Muscle layer of colon (tissue), 2 donors: ENCODE results near the gene DDX23.
A peak's percentile ranks its signal among the peaks of the same experiment; 100 is the strongest.
"Not testable (repeated sequence)": the region's sequence is repeated elsewhere in the genome, so short reads cannot be mapped to it uniquely, and the experiment has no call there.

Experiments used
- H3K27ac ChIP-seq: one replicate; pipeline ENCODE4 v1.7.0; 2013; ENCODE audit warnings: low read depth, mild to moderate bottlenecking, low read length, moderate library complexity
- H3K27me3 ChIP-seq, 2 donors: one replicate each; pipeline ENCODE4 v1.7.0; 2013; ENCODE audit warnings: low read length in 2 of 2, mild to moderate bottlenecking in 2 of 2; ENCODE audit not compliant: insufficient read depth in 2 of 2, control insufficient read depth in 1 of 2
- H3K36me3 ChIP-seq: one replicate; pipeline ENCODE4 v1.7.0; 2013; ENCODE audit warnings: mild to moderate bottlenecking, low read length; ENCODE audit not compliant: insufficient read depth
- H3K4me1 ChIP-seq: one replicate; pipeline ENCODE4 v1.7.0; 2013; ENCODE audit warnings: mild to moderate bottlenecking, low read length; ENCODE audit not compliant: insufficient read depth
- H3K4me3 ChIP-seq, 2 donors: one replicate each; pipeline ENCODE4 v1.7.0; 2013; ENCODE audit warnings: low read length in 2 of 2, low read depth in 1 of 2, mild to moderate bottlenecking in 1 of 2, moderate library complexity in 1 of 2
- H3K9ac ChIP-seq: one replicate; pipeline ENCODE4 v1.7.0; 2013; ENCODE audit warnings: low read length
- H3K9me3 ChIP-seq: one replicate; pipeline ENCODE4 v1.7.0; 2013; ENCODE audit warnings: mild to moderate bottlenecking, low read length
- donor health status: abdominal sarcoma.
- donor health status: Adenocarcinoma of cecum.

The DDX23 gene

GRCh38 chr12:48860236-48860635, 8.3 kb upstream of the DDX23 start:
- H3K9ac ChIP-seq, H3K4me1 ChIP-seq, H3K36me3 ChIP-seq, H3K4me3 ChIP-seq, H3K27ac ChIP-seq, H3K9me3 ChIP-seq: not testable (repeated sequence)
- H3K27me3 ChIP-seq = peaks cover 0 to 10% of the 10 kb centered on the region in 2 donors

- no peak overlapping the region for H3K9ac ChIP-seq
- no peaks in the 10 kb centered on the region for H3K4me1 ChIP-seq
- no peaks in the 10 kb centered on the region for H3K9me3 ChIP-seq
- H3K4me3 ChIP-seq = no peak overlapping the region
- H3K36me3 ChIP-seq = no peaks in the 10 kb centered on the region
- peaks cover 0 to 8% of the 10 kb centered on the region in 2 donors for H3K27me3 ChIP-seq
- no peak overlapping the region for H3K27ac ChIP-seq
Measured at GRCh38 chr12:48859607-48860006, 7.6 kb upstream of the DDX23 start.

- Histone ChIP-seq H3K27me3 (no peaks in the 10 kb centered on the region), H3K9ac (no peak overlapping the region), H3K4me1 (peaks cover under 1% of the 10 kb centered on the region), H3K27ac (no peak overlapping the region), H3K9me3 (no peaks in the 10 kb centered on the region), H3K4me3 (no peak overlapping the region), H3K36me3 (no peaks in the 10 kb centered on the region)
Measured at GRCh38 chr12:48858043-48858442, 6.1 kb upstream of the DDX23 start.

- Histone ChIP-seq H3K9ac (no peak overlapping the region), H3K4me3 (no peak overlapping the region), H3K36me3 (no peaks in the 10 kb centered on the region), H3K27ac (no peak overlapping the region), H3K4me1 (peaks cover 7% of the 10 kb centered on the region), H3K9me3 (no peaks in the 10 kb centered on the region), H3K27me3 (no peaks in the 10 kb centered on the region)
Measured at GRCh38 chr12:48857278-48857994, 5.5 kb upstream of the DDX23 start.

- H3K27me3 ChIP-seq = no peaks in the 10 kb centered on the region
- H3K4me1 ChIP-seq = peaks cover 8% of the 10 kb centered on the region
- H3K27ac ChIP-seq = no peak overlapping the region
- H3K4me3 ChIP-seq = no peak overlapping the region
- H3K9ac ChIP-seq = no peak overlapping the region
- H3K36me3 ChIP-seq = no peaks in the 10 kb centered on the region
- H3K9me3 ChIP-seq = no peaks in the 10 kb centered on the region
Measured at GRCh38 chr12:48856379-48856778, 4.4 kb upstream of the DDX23 start.

- not testable (repeated sequence) for H3K36me3 ChIP-seq, H3K4me3 ChIP-seq, H3K27me3 ChIP-seq, H3K9ac ChIP-seq, H3K27ac ChIP-seq, H3K9me3 ChIP-seq
- H3K4me1 ChIP-seq = peaks cover 18% of the 10 kb centered on the region
Measured at GRCh38 chr12:48854932-48855331, 3.0 kb upstream of the DDX23 start.

GRCh38 chr12:48854488-48854887, 2.5 kb upstream of the DDX23 start:
- Histone ChIP-seq H3K36me3 (no peaks in the 10 kb centered on the region), H3K4me3 (no peak overlapping the region), H3K27me3 (no peaks in the 10 kb centered on the region), H3K9me3 (no peaks in the 10 kb centered on the region), H3K9ac (no peak overlapping the region), H3K27ac (no peak overlapping the region), H3K4me1 (peaks cover 18% of the 10 kb centered on the region)

GRCh38 chr12:48852734-48853688, 1.0 kb upstream of the DDX23 start:
- Histone ChIP-seq H3K27me3 (no peaks in the 10 kb centered on the region), H3K27ac (peak overlapping the region; percentile 50)

GRCh38 chr12:48842021-48842420, 9.9 kb downstream of the DDX23 start:
- not testable (repeated sequence) for H3K9ac ChIP-seq, H3K27ac ChIP-seq, H3K27me3 ChIP-seq, H3K9me3 ChIP-seq, H3K4me3 ChIP-seq, H3K4me1 ChIP-seq
- peaks cover 43% of the 10 kb centered on the region for H3K36me3 ChIP-seq

More at GRCh38 chr12:48852734-48853688, 1.0 kb upstream of the DDX23 start:
- H3K4me3 ChIP-seq = peak overlapping the region; percentile 5 to 91
- peak overlapping the region; percentile 66 for H3K9ac ChIP-seq
- H3K9me3 ChIP-seq = no peaks in the 10 kb centered on the region
- peaks cover 18% of the 10 kb centered on the region for H3K4me1 ChIP-seq
- no peaks in the 10 kb centered on the region for H3K36me3 ChIP-seq

GRCh38 chr12:48838048-48838447, 13.9 kb downstream of the DDX23 start:
- H3K4me3 ChIP-seq = no peak overlapping the region
- H3K9me3 ChIP-seq = no peaks in the 10 kb centered on the region
- no peaks in the 10 kb centered on the region for H3K4me1 ChIP-seq
- no peak overlapping the region for H3K9ac ChIP-seq
- H3K27me3 ChIP-seq = no peaks in the 10 kb centered on the region
- H3K36me3 ChIP-seq = peaks cover 60% of the 10 kb centered on the region
- H3K27ac ChIP-seq = no peak overlapping the region

GRCh38 chr12:48832321-48833060, 19.5 kb downstream of the DDX23 start:
- no peaks in the 10 kb centered on the region for H3K4me1 ChIP-seq
- no peaks in the 10 kb centered on the region for H3K27me3 ChIP-seq
- H3K9me3 ChIP-seq = no peaks in the 10 kb centered on the region
- H3K4me3 ChIP-seq = no peak overlapping the region
- H3K9ac ChIP-seq = no peak overlapping the region
- peaks cover 72% of the 10 kb centered on the region for H3K36me3 ChIP-seq
- H3K27ac ChIP-seq = no peak overlapping the region
